Measurements from ENCODE around the gene MALT1. TPM values are rescaled to one million over a fixed set of nuclear protein-coding genes. Genes with fewer than 3 reads are reported as not detected.

MALT1 gene
- total RNA-seq, 1 experiment from 2014 or later, result 22.0 TPM

- peak; percentile 44 for DNase-seq (ENCODE audit: low read depth)
- in situ Hi-C loops (cut with HindIII; ENCODE audit: low pct_unique_long_range_greater_than_20kb, low sequenced_read_pairs), result no loop called here
These were observed 110.4 kb downstream of the MALT1 start for GRCh38 chr18:58781627-58782194.

DNA sequence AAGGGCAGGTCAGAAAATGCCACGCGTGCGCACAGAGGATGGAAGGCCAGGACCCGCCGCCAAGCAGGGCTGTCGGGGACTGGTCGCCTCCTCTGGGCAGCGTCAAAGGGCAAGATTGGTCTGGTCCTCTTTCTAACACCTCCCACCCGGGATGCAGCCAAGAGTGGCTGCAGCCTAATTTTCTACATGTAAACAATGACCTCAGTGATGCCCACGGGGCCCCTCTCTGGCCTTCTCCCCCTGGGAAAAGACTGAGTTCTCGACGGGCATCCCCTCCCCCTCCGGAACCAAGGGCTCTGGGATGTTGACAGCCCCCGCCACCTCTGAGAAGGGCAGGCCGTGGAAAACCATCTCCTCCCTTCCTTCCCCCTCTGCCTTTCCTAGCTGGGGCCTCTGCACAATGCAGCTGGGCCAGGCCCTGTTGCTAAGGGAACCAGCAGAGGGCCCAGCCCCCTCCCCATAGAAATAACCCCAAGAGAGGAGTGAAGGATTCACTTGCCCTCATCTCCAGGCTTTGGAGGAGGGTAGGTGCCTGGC is 113.4 kb downstream of the MALT1 start:
- DNase-seq (ENCODE audit: low read depth), result no peak
- in situ Hi-C loops (cut with HindIII; ENCODE audit: low pct_unique_long_range_greater_than_20kb, low sequenced_read_pairs), result no loop called here

- DNase-seq (ENCODE audit: low read depth), result peak; percentile 84
- in situ Hi-C loops (cut with HindIII; ENCODE audit: low pct_unique_long_range_greater_than_20kb, low sequenced_read_pairs), result no loop called here
These were observed 114.0 kb downstream of the MALT1 start for GRCh38 chr18:58785171-58785805.

DNA sequence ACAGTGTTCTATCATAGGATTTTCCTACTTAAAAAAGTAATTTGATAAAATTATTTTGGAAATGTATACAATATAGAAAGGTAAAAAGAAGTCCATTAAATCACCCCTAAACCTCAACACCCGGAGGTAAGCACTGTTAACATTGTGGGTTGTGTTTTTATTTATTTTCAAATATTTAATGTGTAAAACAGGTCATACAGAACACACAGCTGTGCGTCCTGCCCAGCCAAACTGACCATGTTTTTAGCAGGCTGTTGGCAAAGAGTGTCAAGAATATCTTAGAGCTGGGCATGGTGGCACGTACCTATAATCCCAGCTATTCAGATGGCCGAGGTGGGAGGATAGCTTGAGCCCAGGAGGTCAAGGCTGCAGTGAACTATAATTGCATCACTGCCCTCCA is 114.6 kb downstream of the MALT1 start:
- in situ Hi-C loops (cut with HindIII; ENCODE audit: low pct_unique_long_range_greater_than_20kb, low sequenced_read_pairs), result no loop called here

GRCh38 chr18:58787536-58788149 is 116.4 kb downstream of the MALT1 start:
- in situ Hi-C loops (cut with HindIII; ENCODE audit: low pct_unique_long_range_greater_than_20kb, low sequenced_read_pairs), result no loop called here
- no peak for DNase-seq (ENCODE audit: low read depth)

More for the DNA sequence above, 114.6 kb downstream of the MALT1 start:
- DNase-seq (ENCODE audit: low read depth), result no peak

- DNase-seq (ENCODE audit: low read depth), result no peak
- in situ Hi-C loops (cut with HindIII; ENCODE audit: low pct_unique_long_range_greater_than_20kb, low sequenced_read_pairs), result no loop called here
These were observed 117.2 kb downstream of the MALT1 start for GRCh38 chr18:58788470-58788869.

GRCh38 chr18:58788971-58789875 is 118.0 kb downstream of the MALT1 start:
- in situ Hi-C loops (cut with HindIII; ENCODE audit: low pct_unique_long_range_greater_than_20kb, low sequenced_read_pairs), result no loop called here
- peak; percentile 65 for DNase-seq (ENCODE audit: low read depth)

DNA sequence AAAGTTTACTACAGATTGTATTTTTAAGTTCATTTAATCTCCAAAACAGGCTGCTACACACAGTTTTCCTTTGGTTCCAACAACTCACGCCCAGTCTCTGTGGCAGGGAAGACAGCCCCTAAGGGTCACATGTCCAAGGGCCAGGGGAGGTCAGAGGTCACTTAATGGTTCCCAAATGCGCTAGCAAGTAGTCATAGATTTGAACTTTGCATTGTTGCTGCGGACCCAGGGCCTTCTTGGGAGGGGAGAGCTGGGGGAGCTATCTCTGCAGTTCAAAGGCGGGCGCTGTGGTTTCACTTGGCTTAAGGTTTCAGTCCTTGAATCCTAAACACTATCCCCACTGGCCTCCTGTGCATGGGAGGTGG is 118.6 kb downstream of the MALT1 start:
- DNase-seq (ENCODE audit: low read depth), result no peak
- in situ Hi-C loops (cut with HindIII; ENCODE audit: low pct_unique_long_range_greater_than_20kb, low sequenced_read_pairs), result no loop called here

GRCh38 chr18:58792086-58792485 is 120.8 kb downstream of the MALT1 start:
- in situ Hi-C loops (cut with HindIII; ENCODE audit: low pct_unique_long_range_greater_than_20kb, low sequenced_read_pairs), result no loop called here
- no peak for DNase-seq (ENCODE audit: low read depth)

GRCh38 chr18:58793361-58793760 is 122.1 kb downstream of the MALT1 start:
- no peak for DNase-seq (ENCODE audit: low read depth)
- in situ Hi-C loops (cut with HindIII; ENCODE audit: low pct_unique_long_range_greater_than_20kb, low sequenced_read_pairs), result no loop called here

- in situ Hi-C loops (cut with HindIII; ENCODE audit: low pct_unique_long_range_greater_than_20kb, low sequenced_read_pairs), result no loop called here
These were observed 125.0 kb downstream of the MALT1 start for GRCh38 chr18:58796220-58796619.

GRCh38 chr18:58800582-58800981 is 129.3 kb downstream of the MALT1 start:
- in situ Hi-C loops (cut with HindIII; ENCODE audit: low pct_unique_long_range_greater_than_20kb, low sequenced_read_pairs), result no loop called here
- no peak for DNase-seq (ENCODE audit: low read depth)

More at GRCh38 chr18:58796220-58796619, 125.0 kb downstream of the MALT1 start:
- no peak for DNase-seq (ENCODE audit: low read depth)

- in situ Hi-C loops (cut with HindIII; ENCODE audit: low pct_unique_long_range_greater_than_20kb, low sequenced_read_pairs), result no loop called here
- DNase-seq (ENCODE audit: low read depth), result no peak
These were observed 131.7 kb downstream of the MALT1 start for GRCh38 chr18:58802959-58803358.

DNA sequence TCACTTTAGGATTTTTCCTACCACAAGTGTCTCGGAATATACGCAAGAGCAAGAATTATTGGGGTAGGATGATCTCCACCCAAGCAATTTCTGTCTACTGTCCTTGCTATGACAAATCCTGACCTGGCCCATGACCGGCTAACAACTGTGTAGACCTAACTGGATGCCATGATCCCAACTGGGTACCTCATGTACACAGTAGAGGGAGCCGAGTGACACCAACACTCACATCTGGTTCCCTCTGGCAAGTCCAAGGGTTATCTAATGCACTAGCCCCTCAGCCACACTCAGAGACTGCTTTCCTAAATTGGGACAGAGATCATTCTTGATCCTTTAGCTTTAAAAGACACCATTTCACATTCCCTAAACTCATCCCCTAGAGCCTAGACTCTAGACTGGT is 132.7 kb downstream of the MALT1 start:
- DNase-seq (ENCODE audit: low read depth), result no peak
- in situ Hi-C loops (cut with HindIII; ENCODE audit: low pct_unique_long_range_greater_than_20kb, low sequenced_read_pairs), result no loop called here

Other genes starting within 250 kb of the MALT1 start
- 2.0 and 2.8 TPM in 2 replicates for gene ALPK2, start 42.4 kb upstream of the MALT1 start, total RNA-seq (2014; rRNA removed; shearing (Covaris generic); ENCODE audit: low replicate concordance)
- 21.0 and 21.1 TPM in 2 replicates for gene ZNF532, start 193.4 kb downstream of the MALT1 start, total RNA-seq (2014; rRNA removed; shearing (Covaris generic); ENCODE audit: low replicate concordance)